SW480 (cell line): ENCODE results near the gene KLHDC8A.
"Not testable (repeated sequence)": the region's sequence is repeated elsewhere in the genome, so short reads cannot be mapped to it uniquely, and the experiment has no call there.

ENCODE experiments used
- DNase-seq: peaks from one replicate; pipeline ENCODE4 v3.0.0-alpha.2; 2016; ENCODE audit warnings: low spot score

KLHDC8A gene

DNA sequence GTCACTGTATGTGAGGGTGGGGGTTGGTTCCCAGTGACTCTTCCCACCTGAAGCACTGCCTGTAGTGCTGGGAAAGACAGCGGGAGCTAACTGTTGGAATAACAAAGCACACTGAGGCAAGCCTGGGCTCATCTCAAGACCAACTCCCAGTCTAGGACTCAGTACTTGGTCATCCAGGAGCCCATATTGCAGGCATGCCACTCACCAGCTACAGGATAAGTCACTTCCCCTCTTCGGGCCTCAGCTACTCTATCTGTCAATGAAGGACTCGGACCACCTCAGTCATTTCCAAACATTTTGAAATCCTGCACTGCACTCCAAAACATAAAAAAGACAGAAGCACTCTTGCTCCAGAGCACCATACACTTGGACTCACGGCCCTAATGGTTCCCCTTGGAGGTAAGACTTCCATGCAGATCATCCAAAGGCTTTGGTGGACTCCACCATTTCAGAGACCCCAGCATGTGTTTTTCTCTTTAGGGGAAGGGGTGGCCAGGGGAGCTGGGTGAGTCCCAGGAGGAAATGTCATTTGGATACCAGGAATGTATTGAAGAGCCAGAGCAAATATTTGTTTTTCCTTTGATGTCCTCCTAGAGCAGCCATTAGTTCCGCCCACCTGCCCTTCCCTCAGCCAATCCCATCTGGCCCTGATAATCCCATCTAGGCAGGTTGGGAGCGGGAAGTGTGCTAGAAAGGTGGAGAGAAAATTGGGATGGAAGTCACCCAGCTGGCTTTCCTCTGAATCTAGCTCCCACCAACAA lies 38.3 kb downstream of the KLHDC8A start:
- DNase-seq: peak; percentile 69

DNA sequence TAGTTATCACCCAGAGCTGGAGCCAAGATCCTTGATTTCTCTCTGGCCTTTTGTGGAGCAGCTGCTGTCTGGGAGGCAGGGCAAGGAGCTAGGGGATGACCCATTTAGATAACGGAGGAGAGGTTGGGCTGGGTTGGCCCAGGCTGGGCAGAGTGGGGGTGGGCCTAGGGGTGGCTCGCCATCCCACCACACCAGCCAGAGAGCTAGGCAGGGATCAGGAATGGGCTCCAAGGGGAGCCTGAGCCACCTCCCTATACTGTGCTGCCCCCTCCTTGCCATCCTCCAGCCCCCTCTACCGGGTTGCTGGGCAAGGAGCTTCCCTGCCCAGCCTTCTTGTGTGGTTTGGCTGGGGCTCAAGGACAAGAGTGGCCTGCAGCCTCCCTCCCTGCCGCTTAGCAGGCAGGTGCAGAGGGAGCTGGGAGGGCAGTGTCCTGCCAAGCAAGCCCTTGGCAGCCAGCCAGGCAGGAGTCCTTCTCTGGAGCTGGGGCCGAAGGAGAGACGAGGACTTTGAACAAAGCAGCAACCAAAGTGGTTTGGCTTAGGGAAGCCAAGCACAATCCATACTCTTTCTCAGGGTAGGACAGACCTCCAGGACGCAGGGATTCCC lies 39.3 kb downstream of the KLHDC8A start:
- DNase-seq: peak; percentile 58

DNA sequence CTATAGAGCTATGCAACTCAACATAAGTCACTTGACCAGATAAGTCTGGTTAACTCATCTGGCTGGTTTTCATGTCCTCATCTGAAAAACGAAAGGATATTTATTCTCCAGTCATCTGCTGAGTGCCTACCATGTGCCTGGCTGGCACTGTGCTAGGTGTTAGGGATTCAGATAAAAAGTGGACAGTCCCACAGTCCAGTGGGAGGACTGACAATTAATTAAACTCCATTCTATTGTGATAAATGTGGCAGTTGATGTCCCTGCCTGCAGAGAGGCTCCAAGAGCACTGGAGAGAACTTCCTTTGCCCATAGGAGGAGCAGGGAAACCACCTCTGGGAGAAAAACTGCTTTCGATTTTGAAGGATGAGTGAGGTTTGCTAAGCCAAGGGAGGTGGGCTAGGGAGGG lies 40.6 kb downstream of the KLHDC8A start:
- DNase-seq: no peak

DNA sequence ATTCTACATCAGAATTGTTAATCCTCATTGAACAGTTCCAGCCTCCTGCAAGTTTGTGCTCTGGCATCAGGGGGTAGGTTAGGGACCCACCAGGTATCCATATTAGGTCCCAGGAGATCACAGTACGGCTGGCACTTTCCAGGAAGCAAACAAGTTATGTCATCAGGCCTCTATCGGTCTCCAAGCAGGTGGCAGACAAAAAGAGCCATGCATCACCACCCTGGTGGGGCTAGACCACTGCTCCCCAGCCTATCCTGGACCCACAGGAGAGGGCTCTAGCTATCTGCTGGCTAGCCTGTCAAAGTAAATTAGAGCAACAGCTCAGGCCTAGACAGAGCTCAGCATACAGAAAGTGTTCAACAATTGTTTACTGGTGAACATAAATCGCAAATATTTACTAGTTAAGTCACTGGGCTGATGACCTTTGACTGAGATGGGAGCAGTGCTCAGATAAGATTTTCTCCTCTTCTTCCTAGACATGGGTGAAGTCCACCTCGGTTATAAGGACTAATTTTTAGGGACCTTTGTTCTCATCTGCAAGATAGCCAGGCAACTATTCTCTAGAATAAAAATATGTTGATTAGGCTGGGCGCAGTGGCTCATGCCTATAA lies 41.6 kb downstream of the KLHDC8A start:
- no peak for DNase-seq

DNA sequence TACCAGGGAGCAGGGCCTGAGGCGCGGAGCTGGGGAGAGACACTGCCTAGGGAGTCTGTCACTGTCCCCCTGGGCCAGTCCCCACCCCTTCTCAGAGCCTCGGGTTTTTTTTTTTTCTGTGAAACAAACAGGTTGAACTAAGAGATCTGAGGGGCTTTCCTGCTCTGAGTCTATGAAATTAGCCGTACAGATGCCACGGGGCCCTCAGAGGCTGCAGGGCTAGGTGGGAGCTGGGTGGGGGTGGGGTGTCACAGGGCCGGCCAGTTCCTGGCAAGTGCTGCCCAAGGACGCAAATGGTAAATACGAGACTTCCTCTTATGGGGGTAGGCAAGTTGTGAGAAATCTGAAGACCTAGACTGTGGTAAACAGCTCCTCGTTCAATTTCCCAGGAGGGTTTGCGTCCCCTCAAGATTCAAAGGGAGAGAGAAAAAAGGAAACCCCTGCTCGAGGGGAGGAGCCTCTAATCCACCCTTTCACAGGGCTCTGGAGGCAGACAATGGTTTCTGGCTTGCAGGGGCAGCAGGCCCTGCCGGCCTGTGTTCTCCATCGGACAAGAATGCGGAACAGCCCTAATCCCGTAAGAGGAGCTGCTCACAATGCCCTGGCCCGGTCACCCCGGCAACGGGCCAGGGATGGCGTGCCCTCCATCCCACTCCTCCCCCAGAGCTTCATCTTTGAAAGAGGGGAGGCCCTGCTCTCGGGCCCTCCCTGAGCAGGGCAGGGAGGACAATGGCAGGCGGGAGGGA lies 43.0 kb downstream of the KLHDC8A start:
- no peak for DNase-seq

DNA sequence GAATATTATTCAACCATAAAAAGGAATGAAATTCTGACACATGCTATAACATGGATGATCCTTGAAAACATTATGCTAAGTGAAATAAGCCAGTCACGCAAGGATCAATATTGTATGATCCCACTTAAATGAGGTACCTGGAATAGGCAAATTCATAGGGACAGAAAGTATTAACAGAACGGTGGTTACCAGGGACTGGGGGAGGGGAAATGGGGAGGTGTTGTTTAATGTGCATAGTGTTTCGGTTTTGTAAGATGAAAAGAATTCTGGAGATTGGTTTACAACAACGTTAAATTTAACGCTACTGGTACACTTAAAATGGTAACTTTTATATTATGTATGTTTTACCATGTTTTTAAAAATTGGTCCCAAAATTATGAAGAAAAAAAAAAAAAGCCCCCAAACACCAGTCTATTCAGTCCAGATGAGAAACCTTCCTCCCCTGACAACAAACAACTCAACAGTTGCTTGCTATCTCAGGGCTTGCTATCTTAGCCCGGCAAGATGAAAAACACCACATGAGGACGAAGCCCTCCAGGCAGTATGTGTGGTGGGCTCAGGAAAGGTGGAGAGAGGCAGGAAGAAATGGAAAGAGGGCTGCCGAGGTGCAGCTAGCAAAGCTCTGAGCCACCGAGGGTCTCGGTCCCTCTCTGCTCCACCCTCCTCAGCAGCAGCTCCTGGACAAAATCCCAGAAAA lies 43.7 kb downstream of the KLHDC8A start:
- DNase-seq: no peak

DNA sequence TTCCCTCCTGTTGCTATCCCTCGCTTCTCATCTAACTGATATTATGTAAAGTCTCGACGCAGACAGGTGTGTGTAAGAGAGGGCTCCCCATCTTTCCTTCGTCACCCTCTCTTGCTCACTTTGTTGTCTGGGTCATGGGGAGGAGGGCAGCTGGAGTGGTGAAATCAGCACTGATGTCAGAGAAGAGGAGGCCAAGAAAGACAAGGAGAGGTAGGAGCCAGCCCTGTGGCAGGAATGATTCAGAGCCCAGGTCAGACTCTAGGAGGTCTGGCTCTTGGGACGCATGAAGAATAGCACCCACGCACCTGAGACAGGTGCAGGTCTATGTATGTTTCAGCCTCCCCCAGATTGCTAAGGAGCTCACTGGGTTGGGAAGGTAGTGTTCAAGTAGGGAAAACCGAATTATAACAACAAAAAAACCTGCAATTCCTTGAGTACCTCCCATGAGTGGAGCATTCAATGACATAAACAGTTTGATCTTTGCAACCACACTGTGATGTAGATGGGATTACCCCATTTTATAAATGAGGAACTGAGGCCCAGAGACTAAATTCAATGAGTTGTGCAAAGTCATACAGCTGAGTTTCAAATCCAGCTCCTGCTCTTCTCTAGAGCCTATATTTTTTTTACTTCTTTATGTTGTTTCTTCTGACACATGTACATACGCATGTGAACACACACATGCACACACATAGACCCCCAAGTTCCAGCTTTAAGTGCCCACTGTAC lies 45.6 kb downstream of the KLHDC8A start:
- DNase-seq: no peak

DNA sequence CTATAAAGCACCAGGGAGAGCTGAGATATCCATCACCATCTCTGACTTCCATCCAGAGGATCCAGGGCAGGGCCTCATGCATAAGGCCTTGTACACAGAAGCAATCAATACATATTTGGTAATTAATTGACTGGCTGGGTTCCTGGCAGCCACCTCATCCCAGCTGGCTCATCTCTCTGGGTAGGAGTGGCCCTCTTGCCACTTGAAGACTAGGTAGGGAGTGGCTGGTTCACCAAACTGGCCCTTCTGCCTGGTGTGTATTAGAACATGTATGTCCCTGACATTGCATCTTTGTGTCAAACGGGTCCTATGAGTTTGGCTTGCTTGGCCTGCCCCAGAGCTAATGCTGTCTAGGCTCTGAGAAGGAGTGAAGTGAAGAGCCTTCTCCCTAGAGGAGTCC lies 47.0 kb downstream of the KLHDC8A start:
- DNase-seq: no peak

DNA sequence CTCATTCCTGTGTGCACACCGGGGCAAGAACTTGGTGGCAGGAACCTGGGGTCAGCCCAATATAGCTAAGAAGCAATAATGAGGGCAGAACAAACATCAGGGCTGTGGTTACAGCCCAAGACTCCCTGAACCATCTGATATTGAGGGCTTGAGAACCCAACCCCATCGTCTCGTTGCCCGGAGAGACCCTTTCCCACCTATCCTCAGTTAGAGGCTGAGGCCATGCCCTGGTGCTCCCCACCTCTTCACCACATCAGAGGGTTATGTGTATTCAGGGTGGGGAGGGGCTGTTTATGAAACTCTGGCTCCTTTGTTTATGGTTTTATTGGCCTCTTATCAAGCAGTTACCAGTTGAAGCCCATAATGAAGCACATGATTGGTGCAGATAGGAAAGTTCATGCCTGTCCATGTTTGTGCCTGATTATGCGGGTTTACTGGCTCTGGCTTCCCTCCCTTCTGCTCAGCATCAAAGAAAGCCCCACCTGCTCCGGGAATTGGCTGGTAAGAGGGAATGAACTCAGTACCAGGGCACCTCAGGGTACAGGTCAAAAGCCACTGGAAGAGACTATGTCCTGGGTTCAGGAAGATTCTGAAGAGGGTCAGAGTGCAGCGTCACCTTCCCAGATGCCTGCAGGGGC lies 49.7 kb downstream of the KLHDC8A start:
- peak; percentile 87 for DNase-seq

DNA sequence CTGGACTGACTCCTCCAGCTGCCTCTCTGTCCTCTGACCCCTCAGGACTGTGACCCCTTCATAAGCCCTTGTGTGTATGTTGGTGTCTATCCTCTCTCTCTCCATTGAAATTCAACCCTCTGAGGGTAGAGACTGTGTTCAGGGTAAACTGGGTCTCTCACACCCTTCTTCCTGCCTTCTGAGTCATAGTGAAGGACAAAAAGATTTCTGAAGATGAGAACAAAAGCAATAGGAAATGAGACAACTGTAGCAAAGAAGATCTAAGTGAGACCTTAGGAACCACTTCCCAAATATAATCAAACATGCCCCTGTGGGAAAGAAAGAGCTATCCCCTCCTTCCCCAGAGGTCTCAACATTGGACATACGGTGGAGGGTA lies 52.0 kb downstream of the KLHDC8A start:
- DNase-seq: no peak

DNA sequence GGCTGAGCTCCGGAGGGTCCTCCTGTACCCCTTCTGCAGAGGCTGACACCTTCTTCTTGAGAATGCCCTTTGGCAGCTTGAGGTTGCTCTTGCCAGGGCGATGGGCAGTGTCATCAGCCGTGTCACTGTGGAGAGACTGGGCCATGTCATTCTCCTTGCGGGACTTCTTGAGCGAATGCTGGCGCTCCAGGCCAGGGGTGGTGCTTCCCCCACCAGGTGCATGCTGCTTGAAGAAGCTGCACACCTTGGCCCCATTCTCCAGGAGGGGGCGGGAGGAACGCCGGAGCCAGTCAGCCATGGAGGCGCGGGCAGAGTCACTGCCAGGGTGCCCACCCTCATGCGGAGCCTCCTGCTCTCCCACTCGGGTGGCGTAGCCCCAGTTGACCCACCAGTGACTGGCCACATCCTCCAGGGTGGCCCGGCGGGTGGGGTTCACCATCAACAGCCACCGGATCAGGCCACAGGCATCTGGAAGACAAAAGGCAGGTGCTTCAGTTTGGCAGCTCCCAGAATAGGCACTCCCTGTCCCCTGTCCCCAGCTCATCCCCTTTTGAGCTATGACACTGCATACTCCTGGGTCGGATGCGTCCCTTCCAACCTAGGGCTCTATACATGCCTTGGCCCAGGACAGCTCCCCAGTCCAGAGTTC lies 52.6 kb downstream of the KLHDC8A start:
- DNase-seq: no peak

DNA sequence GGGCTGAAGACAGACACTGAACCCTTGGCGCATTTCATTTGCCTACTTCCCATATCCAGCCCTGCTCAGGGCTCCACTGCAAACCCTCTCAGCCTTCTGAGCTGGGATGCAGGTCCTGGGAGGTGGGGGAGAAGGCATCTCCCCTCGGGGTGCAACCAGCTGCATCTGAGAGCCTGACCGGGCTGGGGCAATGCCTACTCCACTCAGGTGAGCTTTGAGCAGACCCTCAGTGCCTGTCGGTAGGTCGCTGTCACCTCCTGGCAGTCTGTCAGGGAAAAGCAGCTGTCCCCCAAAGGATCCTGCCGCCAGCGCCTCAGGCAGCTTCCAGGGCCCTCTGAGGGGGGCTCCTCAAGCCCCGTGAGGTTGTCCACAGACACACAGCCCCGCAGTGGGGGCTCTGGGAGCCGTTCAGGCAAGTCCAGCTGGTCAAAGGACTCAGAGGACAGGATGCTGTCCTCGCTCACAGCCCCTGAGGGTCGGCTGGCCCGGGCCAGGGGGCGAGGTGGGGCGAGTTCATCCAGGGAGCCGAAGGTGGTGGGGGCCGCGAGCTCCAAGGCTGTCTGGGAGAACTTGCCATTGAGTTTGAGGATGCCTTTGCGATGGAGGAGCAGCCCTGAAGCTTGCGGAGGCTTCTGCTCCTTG lies 53.4 kb downstream of the KLHDC8A start:
- DNase-seq: no peak

DNA sequence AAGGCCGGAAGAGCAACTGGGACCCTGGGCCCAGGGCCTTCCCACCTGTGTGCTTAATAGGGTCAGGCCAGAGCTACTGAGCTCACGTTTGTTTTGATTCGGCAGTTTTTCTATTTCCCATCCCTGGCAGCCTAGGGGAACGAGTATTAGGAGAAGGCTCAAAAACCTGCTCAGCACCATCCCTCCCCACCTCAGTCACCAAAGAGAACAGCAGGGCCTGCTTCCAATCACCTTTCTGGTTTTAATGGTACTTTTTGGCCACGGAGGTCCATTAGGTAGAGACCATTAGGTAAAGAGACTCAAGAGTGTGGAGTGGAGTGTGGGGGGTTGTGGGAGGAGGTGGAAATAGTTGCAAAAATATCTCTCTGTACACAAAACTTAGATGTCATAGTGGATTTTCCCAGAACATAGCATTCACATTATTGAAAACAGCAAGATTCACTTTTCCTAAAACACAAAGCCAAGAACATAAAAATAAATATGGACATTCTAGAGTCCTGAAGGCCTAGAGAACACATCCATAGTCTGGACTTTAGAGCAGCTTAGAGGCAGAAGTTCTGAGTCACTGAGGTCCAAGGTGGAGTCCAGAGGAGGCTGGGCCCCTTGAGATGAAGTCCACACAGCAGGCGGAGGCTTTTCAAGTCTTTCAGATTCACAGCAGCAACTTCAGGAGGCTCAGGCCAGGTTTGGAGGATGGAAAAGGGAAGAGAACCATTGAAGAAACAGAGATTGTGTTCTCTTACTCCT lies 54.7 kb downstream of the KLHDC8A start:
- no peak for DNase-seq

DNA sequence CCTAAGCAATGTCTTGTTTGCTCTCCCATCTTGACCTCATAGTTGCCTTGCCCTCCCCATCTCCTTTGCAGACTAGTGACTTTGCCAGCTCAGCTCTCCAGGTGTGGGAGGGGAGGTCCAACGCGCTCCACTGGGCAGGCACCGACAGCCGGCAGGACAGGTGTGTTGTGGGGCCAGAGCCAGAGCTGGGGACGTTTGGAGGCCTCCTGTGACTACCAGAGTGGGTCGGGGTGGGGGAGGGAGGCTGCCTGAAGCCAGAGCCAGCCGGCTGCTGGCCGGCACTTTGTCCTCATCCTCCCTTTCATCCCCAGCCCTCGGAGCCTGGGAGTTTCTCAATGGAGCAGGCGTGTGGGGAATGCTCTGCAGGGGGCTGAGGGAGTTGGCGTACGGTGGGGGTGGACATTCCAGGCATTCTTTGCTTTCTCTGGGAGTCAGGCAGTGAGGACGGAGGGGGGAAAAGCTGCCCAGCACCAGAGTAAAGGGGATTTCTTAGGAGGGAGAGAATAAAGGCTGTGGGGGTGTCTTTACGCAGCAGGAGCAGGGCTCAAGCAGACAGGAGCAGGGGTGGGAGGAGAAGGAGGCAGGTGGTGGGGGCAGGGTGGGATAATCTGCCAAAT lies 55.4 kb downstream of the KLHDC8A start:
- DNase-seq: peak; percentile 77

DNA sequence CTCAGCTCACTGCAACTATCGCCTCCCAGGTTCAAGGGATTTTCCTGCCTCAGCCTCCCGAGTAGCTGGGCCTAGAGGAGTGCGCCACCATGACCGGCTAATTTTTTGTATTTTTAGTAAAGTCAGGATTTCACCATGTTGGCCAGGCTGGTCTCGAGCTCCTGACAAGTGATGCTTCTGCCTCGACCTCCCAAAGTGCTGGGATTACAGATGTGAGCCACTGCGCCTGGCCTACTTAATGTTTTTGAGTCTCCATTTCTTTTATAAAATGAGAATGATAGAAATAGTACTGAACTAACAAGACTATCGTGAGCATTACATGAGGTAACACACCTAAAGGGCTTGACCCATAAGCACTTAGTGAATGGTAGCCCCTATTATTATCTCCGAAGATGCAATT lies 56.6 kb downstream of the KLHDC8A start:
- DNase-seq: no peak

DNA sequence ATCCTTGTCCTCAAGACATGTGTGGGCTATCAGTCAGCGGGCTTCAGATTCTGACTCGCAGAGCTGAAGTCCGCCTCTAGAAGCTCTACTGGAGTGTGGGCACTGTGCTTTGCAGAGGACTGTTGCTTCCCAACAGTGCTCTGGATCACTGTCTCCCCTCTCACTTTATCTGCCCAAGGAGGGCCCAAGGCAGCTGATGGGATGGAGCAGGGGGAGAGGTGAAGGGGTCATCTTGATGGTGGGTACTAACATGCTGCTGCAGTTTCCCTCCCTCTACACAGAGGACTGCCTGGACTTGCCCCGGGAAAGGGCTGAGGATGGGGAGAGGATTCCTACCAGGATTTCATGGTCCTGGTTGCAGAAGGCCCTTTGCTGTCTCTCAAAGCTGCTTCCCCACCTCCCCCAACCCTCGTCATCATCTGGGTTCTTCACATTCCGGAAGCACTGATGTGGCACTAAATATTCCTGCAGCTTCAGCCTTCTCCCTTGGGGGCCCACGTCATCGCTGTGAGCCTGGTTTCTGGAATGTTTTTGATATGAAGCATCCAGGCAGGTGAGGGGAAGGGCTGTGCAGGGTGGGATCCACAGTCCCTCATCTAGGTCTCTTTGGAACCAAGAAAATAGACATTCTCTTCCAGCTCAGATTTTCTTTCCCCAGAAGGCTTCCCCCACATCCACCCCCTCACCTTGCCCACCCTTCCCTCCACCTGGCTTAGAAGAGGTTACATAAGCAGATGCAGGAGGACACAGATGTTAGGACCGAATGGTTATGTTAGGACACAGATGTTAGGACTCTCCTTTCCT lies 58.3 kb downstream of the KLHDC8A start:
- DNase-seq: peak; percentile 86

DNA sequence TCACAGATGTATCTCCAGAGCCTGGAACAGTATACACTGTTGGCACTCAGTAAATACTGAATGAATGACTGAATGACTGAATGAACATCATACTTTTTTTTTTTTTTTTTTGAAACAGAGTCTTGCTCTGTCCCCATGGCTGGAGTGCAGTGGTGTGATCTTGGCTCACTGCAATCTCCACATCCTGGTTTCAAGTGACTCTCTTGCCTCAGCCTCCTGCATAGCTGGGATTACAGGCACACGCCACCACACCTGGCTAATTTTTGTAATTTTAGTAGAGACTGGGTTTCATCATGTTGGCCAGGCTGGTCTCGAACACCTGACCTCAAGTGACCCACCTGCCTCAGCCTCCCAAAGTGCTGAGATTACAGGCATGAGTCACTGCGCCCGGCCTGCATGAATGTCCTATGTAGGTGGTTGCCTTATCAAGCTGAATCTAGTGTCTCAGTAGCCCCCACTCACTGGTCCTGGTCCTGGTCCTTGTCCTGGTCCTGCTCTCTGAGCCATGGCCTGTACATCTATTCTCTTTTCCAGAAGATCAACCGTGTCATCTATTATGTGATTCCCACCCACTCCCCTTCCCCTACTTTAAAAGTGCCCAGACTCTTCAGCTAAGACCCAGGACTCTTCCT lies 59.1 kb downstream of the KLHDC8A start:
- DNase-seq: not testable (repeated sequence)
